ENCODE results near the gene TGFA.

The TGFA gene

DNA sequence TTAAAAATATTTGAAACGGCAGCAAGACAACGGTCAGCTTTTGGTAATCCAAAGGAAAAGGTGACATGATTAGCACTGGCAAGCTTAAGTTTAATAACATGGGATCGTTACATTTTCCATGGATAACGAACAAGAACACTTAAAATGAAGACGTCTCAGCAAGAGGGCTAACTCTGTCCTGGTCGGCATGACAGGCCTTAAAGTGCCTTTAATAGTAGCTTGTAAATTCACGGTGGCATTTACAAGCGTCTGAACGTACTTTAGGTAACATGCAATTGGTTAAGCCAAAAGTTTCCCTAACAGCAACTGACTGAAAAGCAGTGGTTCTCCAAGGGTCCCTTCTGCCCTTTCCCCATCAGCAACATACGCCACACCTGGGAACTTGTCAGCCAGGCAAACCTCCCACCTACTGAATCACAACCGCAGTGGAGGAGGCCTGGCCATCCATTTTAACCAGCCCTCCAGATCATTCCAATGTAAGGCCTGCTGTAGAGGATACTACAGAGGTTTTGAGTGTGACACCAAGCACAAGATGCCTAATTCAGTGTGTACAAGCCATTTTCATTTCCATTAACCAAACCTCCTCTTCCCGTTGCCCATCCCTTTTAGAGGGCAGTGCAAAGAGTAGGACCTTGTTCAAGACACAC, 4.4 kb downstream of the TGFA start:
- H3K27me3 ChIP-seq (ENCODE audit: control insufficient read depth, low read length), result peaks cover 38% of the 10 kb centered on the region
- TF ChIP-seq EZH2phosphoT487 (IDR thresholded peaks at IDR 0.05; ENCODE audit: borderline replicate concordance, low read length), result no peak
- TF ChIP-seq, protein P1, sequence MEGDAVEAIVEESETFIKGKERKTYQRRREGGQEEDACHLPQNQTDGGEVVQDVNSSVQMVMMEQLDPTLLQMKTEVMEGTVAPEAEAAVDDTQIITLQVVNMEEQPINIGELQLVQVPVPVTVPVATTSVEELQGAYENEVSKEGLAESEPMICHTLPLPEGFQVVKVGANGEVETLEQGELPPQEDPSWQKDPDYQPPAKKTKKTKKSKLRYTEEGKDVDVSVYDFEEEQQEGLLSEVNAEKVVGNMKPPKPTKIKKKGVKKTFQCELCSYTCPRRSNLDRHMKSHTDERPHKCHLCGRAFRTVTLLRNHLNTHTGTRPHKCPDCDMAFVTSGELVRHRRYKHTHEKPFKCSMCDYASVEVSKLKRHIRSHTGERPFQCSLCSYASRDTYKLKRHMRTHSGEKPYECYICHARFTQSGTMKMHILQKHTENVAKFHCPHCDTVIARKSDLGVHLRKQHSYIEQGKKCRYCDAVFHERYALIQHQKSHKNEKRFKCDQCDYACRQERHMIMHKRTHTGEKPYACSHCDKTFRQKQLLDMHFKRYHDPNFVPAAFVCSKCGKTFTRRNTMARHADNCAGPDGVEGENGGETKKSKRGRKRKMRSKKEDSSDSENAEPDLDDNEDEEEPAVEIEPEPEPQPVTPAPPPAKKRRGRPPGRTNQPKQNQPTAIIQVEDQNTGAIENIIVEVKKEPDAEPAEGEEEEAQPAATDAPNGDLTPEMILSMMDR (IDR thresholded peaks at IDR 0.05; ENCODE audit: low read depth, low read length, poor library complexity, severe bottlenecking), result no peak
- no peak overlapping the region for H3K4me3 ChIP-seq (ENCODE audit: low read length)
- H3K4me1 ChIP-seq (ENCODE audit: control insufficient read depth, low read length), result no peaks in the 10 kb centered on the region; the same call in 1 of the 2 replicates
- no peaks in the 10 kb centered on the region for H3K36me3 ChIP-seq (ENCODE audit: control insufficient read depth, low read length)
- no peaks in the 10 kb centered on the region for H4K20me1 ChIP-seq (ENCODE audit: control insufficient read depth, insufficient read depth, low read depth, low read length)
- no peaks in the 10 kb centered on the region for H3K9me2 ChIP-seq (replicated peaks; ENCODE audit: control insufficient read depth, low read length)
- H3K27ac ChIP-seq (ENCODE audit: low read depth, low read length), result no peak overlapping the region
- H3K4me2 ChIP-seq (ENCODE audit: low read length), result no peak overlapping the region
- no peaks in the 10 kb centered on the region for H3F3A ChIP-seq (ENCODE audit: control insufficient read depth, insufficient read depth)
- no peaks in the 10 kb centered on the region for H3K79me2 ChIP-seq (ENCODE audit: control insufficient read depth, low read length)
- H3K9me3 ChIP-seq (ENCODE audit: control insufficient read depth, insufficient read depth, low read length), result no peaks in the 10 kb centered on the region

DNA sequence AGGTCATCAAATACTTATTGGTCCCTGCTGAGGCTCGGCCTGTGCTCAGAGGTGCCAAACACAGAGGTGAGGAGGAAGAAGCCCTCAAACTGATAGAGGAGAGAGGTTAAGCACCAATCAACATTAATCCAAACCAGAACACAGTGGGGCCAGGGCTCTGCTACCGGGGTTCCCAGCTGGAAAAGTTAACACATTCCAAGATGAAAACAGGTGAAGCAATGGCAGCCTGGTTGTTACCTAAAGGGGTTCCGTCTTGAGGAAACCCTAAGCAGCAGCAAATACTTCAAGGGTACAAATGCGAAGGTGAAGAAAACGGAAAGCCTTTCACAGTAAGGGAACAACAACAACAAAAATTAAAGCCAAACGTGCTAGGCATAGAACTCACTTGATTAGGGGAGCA, 5.4 kb downstream of the TGFA start:
- Histone ChIP-seq H3K36me3 (ENCODE audit: control insufficient read depth, low read length) (no peaks in the 10 kb centered on the region), H3K4me2 (ENCODE audit: low read length) (no peak overlapping the region), H3K27ac (ENCODE audit: low read depth, low read length) (no peak overlapping the region), H3K9me3 (ENCODE audit: control insufficient read depth, insufficient read depth, low read length) (no peaks in the 10 kb centered on the region), H3F3A (ENCODE audit: control insufficient read depth, insufficient read depth) (no peaks in the 10 kb centered on the region), H4K20me1 (ENCODE audit: control insufficient read depth, insufficient read depth, low read depth, low read length) (no peaks in the 10 kb centered on the region), H3K9me2 (replicated peaks; ENCODE audit: control insufficient read depth, low read length) (no peaks in the 10 kb centered on the region), H3K4me3 (ENCODE audit: low read length) (no peak overlapping the region), H3K79me2 (ENCODE audit: control insufficient read depth, low read length) (no peaks in the 10 kb centered on the region), H3K4me1 (ENCODE audit: control insufficient read depth, low read length) (no peaks in the 10 kb centered on the region), H3K27me3 (ENCODE audit: control insufficient read depth, low read length) (peaks cover 32% of the 10 kb centered on the region)
- TF ChIP-seq, protein P1 (IDR thresholded peaks at IDR 0.05; ENCODE audit: low read depth, low read length, poor library complexity, severe bottlenecking), result no peak
- no peak for TF ChIP-seq EZH2phosphoT487 (IDR thresholded peaks at IDR 0.05; ENCODE audit: borderline replicate concordance, low read length)

DNA sequence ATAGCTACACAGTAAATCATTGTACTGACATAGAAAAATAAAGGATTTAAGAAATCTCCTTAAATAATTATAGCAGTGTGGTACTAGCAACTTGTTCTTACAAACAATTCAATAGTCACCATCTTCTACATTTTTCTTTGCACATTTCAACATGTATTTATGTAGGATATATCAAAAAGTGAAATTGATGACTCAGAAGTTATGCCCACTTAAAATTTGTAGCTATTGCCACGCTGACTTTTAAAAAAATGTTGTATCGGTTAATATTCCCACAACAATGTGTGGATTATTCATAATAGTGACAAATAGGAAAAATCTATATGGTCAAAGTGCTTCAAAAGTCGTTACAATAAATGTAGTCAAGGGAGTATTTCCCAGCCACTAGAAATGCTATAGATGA, 6.7 kb downstream of the TGFA start:
- H3K4me1 ChIP-seq (ENCODE audit: control insufficient read depth, low read length), result no peaks in the 10 kb centered on the region
- TF ChIP-seq, protein P1 (IDR thresholded peaks at IDR 0.05; ENCODE audit: low read depth, low read length, poor library complexity, severe bottlenecking), result no peak
- TF ChIP-seq EZH2phosphoT487 (IDR thresholded peaks at IDR 0.05; ENCODE audit: borderline replicate concordance, low read length), result no peak
- no peaks in the 10 kb centered on the region for H3K9me2 ChIP-seq (replicated peaks; ENCODE audit: control insufficient read depth, low read length)
- no peaks in the 10 kb centered on the region for H3K36me3 ChIP-seq (ENCODE audit: control insufficient read depth, low read length)
- H3K79me2 ChIP-seq (ENCODE audit: control insufficient read depth, low read length), result no peaks in the 10 kb centered on the region
- H3K4me3 ChIP-seq (ENCODE audit: low read length), result no peak overlapping the region
- H3F3A ChIP-seq (ENCODE audit: control insufficient read depth, insufficient read depth), result no peaks in the 10 kb centered on the region
- no peaks in the 10 kb centered on the region for H3K9me3 ChIP-seq (ENCODE audit: control insufficient read depth, insufficient read depth, low read length)
- no peak overlapping the region for H3K27ac ChIP-seq (ENCODE audit: low read depth, low read length)
- H4K20me1 ChIP-seq (ENCODE audit: control insufficient read depth, insufficient read depth, low read depth, low read length), result no peaks in the 10 kb centered on the region
- no peak overlapping the region for H3K4me2 ChIP-seq (ENCODE audit: low read length)
- peaks cover 24% of the 10 kb centered on the region for H3K27me3 ChIP-seq (ENCODE audit: control insufficient read depth, low read length)
